Endothelial cell of umbilical vein (primary cell): ENCODE data around the gene NAP1L4.

ENCODE experiments used
- EZH2 ChIP-seq: IDR thresholded peaks from 2 replicates; pipeline ENCODE4 v1.6.1; 2012; ENCODE audit warnings: borderline replicate concordance, low read depth, mild to moderate bottlenecking, moderate library complexity, low read length, inconsistent platforms; ENCODE audit not compliant: severe bottlenecking
- POLR2AphosphoS5 ChIP-seq: IDR thresholded peaks from 2 replicates; pipeline ENCODE4 v1.6.1; 2012; ENCODE audit warnings: low read depth, mild to moderate bottlenecking, control low read depth, low read length, moderate library complexity; ENCODE audit not compliant: insufficient read depth
- TF ChIP-seq, protein P1 (sequence below), 2 donors: IDR thresholded peaks; 1 replicate in 1 of 2; 2 replicates in 1 of 2; pipeline ENCODE4 v1.5.1; 2011; ENCODE audit warnings: low read length in 2 of 2, mild to moderate bottlenecking in 2 of 2, moderate library complexity in 2 of 2, control low read depth in 1 of 2, inconsistent platforms in 1 of 2, low read depth in 1 of 2; ENCODE audit not compliant: insufficient read depth in 1 of 2; ENCODE audit errors: extremely low read depth in 1 of 2

DNA sequence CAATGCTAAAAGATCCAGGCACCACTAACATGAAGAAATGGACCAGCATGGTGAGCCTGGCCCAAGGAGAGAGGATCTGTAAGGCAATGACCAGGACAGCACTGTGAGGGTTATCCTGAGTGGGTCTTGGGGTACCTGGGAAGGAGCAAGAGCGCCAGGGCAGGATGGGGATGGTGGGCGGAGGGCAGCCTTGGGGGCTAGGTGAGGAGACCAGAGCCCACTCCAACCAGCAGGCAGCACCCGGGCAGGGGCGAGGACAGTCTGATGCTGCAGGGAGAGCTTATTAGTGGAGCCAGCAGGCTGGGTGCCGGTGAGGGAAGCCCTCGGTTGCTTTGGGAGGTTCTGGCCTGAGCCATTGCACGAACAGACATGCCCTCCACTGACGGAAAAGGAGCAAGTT, 10.7 kb upstream of the NAP1L4 start:
- TF ChIP-seq, protein P1, sequence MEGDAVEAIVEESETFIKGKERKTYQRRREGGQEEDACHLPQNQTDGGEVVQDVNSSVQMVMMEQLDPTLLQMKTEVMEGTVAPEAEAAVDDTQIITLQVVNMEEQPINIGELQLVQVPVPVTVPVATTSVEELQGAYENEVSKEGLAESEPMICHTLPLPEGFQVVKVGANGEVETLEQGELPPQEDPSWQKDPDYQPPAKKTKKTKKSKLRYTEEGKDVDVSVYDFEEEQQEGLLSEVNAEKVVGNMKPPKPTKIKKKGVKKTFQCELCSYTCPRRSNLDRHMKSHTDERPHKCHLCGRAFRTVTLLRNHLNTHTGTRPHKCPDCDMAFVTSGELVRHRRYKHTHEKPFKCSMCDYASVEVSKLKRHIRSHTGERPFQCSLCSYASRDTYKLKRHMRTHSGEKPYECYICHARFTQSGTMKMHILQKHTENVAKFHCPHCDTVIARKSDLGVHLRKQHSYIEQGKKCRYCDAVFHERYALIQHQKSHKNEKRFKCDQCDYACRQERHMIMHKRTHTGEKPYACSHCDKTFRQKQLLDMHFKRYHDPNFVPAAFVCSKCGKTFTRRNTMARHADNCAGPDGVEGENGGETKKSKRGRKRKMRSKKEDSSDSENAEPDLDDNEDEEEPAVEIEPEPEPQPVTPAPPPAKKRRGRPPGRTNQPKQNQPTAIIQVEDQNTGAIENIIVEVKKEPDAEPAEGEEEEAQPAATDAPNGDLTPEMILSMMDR (IDR thresholded peaks at IDR 0.05; ENCODE audit: extremely low read depth in 1 of 2, insufficient read depth in 1 of 2, low read depth in 1 of 2, low read length in 2 of 2): no peak
- no peak for TF ChIP-seq POLR2AphosphoS5
- no peak for TF ChIP-seq EZH2
